Measurements from ENCODE around the gene CGNL1.

GRCh38 chr15:57553526-57553925 is 177.2 kb downstream of the CGNL1 start:
- TF ChIP-seq FOXP2 (optimal IDR thresholded peaks at IDR 0.05; ENCODE audit: borderline replicate concordance, extremely low read depth, extremely low read length, insufficient read depth) (no peak), POLR2AphosphoS5 (IDR thresholded peaks at IDR 0.05; ENCODE audit: low read depth, low read length) (no peak)
